Measurements from ENCODE around the gene SPINK2. TPM values are rescaled to one million over a fixed set of nuclear protein-coding genes. Genes with fewer than 3 reads are reported as not detected.

SPINK2 gene
- total and polyA plus RNA-seq, 2 of the 8 experiments (the other 6 are each of a cell fraction or from before 2014, with no cell fraction given), result 0.89 to 1.4 TPM

GRCh38 chr4:56843421-56843899 lies 22.0 kb upstream of the SPINK2 start:
- H4K5ac ChIP-seq (ENCODE audit: insufficient read length, low read depth, low read length), result no peak overlapping the region
- no peaks in the 10 kb centered on the region for H3K9me3 ChIP-seq (ENCODE audit: insufficient read depth in 2 of 2, low read depth in 1 of 2, low read length in 1 of 2)
- H3K56ac ChIP-seq (replicated peaks; ENCODE audit: insufficient read length, low read depth, low read length), result no peak overlapping the region
- no peak overlapping the region for H3K23ac ChIP-seq (ENCODE audit: insufficient read length)
- H3K9ac ChIP-seq (replicated peaks in 1 of 4; ENCODE audit: extremely low read depth in 1 of 4, low read depth in 3 of 4, low read length in 3 of 4), result no peak overlapping the region
- H2BK12ac ChIP-seq (ENCODE audit: low read depth, low read length), result 0 out of 2 replicates have a peak overlapping the region, but pooled peaks have one; percentile 4
- no peak overlapping the region for H2AK5ac ChIP-seq (ENCODE audit: low read depth, low read length)
- H2BK5ac ChIP-seq (ENCODE audit: low read depth, low read length), result no peak overlapping the region
- H2AFZ ChIP-seq (ENCODE audit: low read length), result no peak overlapping the region
- H4K91ac ChIP-seq (replicated peaks; ENCODE audit: insufficient read length, low read length), result no peak overlapping the region
- H3K4me3 ChIP-seq (ENCODE audit: extremely low read depth in 1 of 4, insufficient read depth in 2 of 4, low read depth in 3 of 4, low read length in 4 of 4), result no peak overlapping the region
- no peak overlapping the region for H3K4ac ChIP-seq (replicated peaks; ENCODE audit: insufficient read length, low read depth, low read length)
- TF ChIP-seq RAD21 (IDR thresholded peaks at IDR 0.05 in 1 of 2, conservative IDR thresholded peaks at IDR 0.05 in 1 of 2; ENCODE audit: low read depth in 2 of 2, low read length in 2 of 2), result peak in 1 of 2 experiments; percentile 31; a peak in 1 of 4 replicates
- TF ChIP-seq PHF8 (conservative IDR thresholded peaks at IDR 0.05; ENCODE audit: low read depth, low read length), result no peak
- TF ChIP-seq SP2 (IDR thresholded peaks at IDR 0.05; ENCODE audit: low read length), result no peak
- TF ChIP-seq CTCF (IDR thresholded peaks at IDR 0.05; ENCODE audit: control extremely low read depth in 1 of 3, insufficient read depth in 1 of 3, low read depth in 1 of 3, low read length in 3 of 3), result peak; percentile 31 to 56 (median 33)
- peaks cover 2% of the 10 kb centered on the region; the same call in 1 of the 2 replicates for H3K23me2 ChIP-seq (ENCODE audit: low read depth, low read length)
- H3K4me2 ChIP-seq (ENCODE audit: insufficient read depth in 1 of 2, low read depth in 2 of 2, low read length in 2 of 2), result peak overlapping the region in 1 of 2 experiments; percentile 79; a peak in 2 of 4 replicates
- H2BK20ac ChIP-seq (ENCODE audit: low read length), result no peak overlapping the region
- no peaks in the 10 kb centered on the region for H3K79me1 ChIP-seq (ENCODE audit: low read depth, low read length)
- H2BK120ac ChIP-seq (replicated peaks; ENCODE audit: low read depth, low read length), result no peak overlapping the region
- H3K14ac ChIP-seq (ENCODE audit: insufficient read length), result no peak overlapping the region
- ChIA-PET POLR2A (ENCODE audit: partially characterized antibody) (interaction anchor here (2.4 kb wide), 1 partner anchor 66 kb away, joined by 8 read pairs; no protein-coding TSS in a partner anchor), CTCF (ENCODE audit: partially characterized antibody) (interaction anchor here (1.6 to 2.0 kb wide), 2 partner anchors 13 kb away, joined by 3 to 5 read pairs; no protein-coding TSS in a partner anchor)
- H2BK15ac ChIP-seq (ENCODE audit: low read length), result no peak overlapping the region
- peaks cover 7 to 8% of the 10 kb centered on the region in 2 experiments for H4K20me1 ChIP-seq (replicated peaks in 1 of 2; ENCODE audit: control insufficient read depth in 1 of 2, insufficient read depth in 2 of 2, low read length in 2 of 2)
- 46% methylated on average over 13 of the region's 13 CpGs; no CpG with 5 or more reads in 1 of the 2 experiments for WGBS, 2 experiments (ENCODE audit: extremely low coverage in 1 of 2, insufficient coverage in 1 of 2, insufficient read length in 1 of 2, insufficient replicate concordance in 2 of 2, low coverage in 1 of 2, low lambda C conversion rate in 2 of 2, missing lambda C conversion rate in 1 of 2)
- FAIRE-seq (peak; percentile 62), DNase-seq (ENCODE audit: low read depth in 1 of 2, low spot score in 2 of 2) (peak in 1 of 2 experiments; percentile 53)
- H4K8ac ChIP-seq (ENCODE audit: extremely low read depth, insufficient read depth, low read length), result peak overlapping the region; percentile 7; the same call in 1 of the 2 replicates
- peaks cover 53 to 74% (median 72%) of the 10 kb centered on the region in 4 experiments for H3K27me3 ChIP-seq (replicated peaks in 1 of 4; ENCODE audit: control insufficient read depth in 3 of 4, extremely low read depth in 1 of 4, insufficient read depth in 3 of 4, low read length in 3 of 4)
- H3K18ac ChIP-seq (ENCODE audit: extremely low read depth, low read length), result no peak overlapping the region
- H3K27ac ChIP-seq (ENCODE audit: low read depth, low read length), result no peak overlapping the region
- H3K4me1 ChIP-seq (replicated peaks in 1 of 4; ENCODE audit: control insufficient read depth in 3 of 4, insufficient read depth in 4 of 4, low read length in 3 of 4), result peaks cover 4 to 17% (median 14%) of the 10 kb centered on the region in 4 experiments
- H3K79me2 ChIP-seq (ENCODE audit: control insufficient read depth in 1 of 2, insufficient read depth in 2 of 2, low read length in 2 of 2), result no peaks in the 10 kb centered on the region
- H3K36me3 ChIP-seq (ENCODE audit: control insufficient read depth in 2 of 4, insufficient read depth in 4 of 4, low read length in 3 of 4), result no peaks in the 10 kb centered on the region

Measured in H1 (cell line).